ENCODE measurements around the gene YWHAE.
A peak's percentile ranks its signal among the peaks of the same experiment; 100 is the strongest.

The YWHAE gene

GRCh38 chr17:1386265-1386664 lies 13.8 kb downstream of the YWHAE start:
- H3K27me3 ChIP-seq (ENCODE audit: insufficient read depth, low read length): no peaks in the 10 kb centered on the region
- no peaks in the 10 kb centered on the region for H3F3A ChIP-seq (ENCODE audit: insufficient read depth, low read length)
- peaks cover 34% of the 10 kb centered on the region for H3K36me3 ChIP-seq (ENCODE audit: insufficient read depth, low read length)
- no peaks in the 10 kb centered on the region for H3K9me3 ChIP-seq (ENCODE audit: low read length)
- peaks cover 12% of the 10 kb centered on the region; the same call in 1 of the 2 replicates for H4K20me1 ChIP-seq (ENCODE audit: insufficient read depth, low read length)
- H3K9ac ChIP-seq (ENCODE audit: low read length): no peak overlapping the region
- H3K4me3 ChIP-seq (ENCODE audit: low read depth, low read length, poor library complexity, severe bottlenecking): no peak overlapping the region
- TF ChIP-seq CTCF (IDR thresholded peaks at IDR 0.05; ENCODE audit: low read length) (no peak), EZH2 (IDR thresholded peaks at IDR 0.05; ENCODE audit: borderline replicate concordance, low read length) (no peak)
- no peak overlapping the region for H3K4me2 ChIP-seq (ENCODE audit: low read length)
- H2AFZ ChIP-seq (ENCODE audit: low read length): no peak overlapping the region
- no peak overlapping the region for H3K27ac ChIP-seq (ENCODE audit: low read depth, low read length, poor library complexity, severe bottlenecking)
- H3K79me2 ChIP-seq (ENCODE audit: insufficient read depth, low read length): peaks cover 97% of the 10 kb centered on the region
- H3K9me2 ChIP-seq (ENCODE audit: low read depth, low read length): no peaks in the 10 kb centered on the region
- H3K4me1 ChIP-seq (ENCODE audit: insufficient read depth, low read length, severe bottlenecking): peaks cover 50% of the 10 kb centered on the region

GRCh38 chr17:1385861-1386260 lies 14.2 kb downstream of the YWHAE start:
- Histone ChIP-seq H3K9me2 (ENCODE audit: low read depth, low read length) (no peaks in the 10 kb centered on the region), H3K36me3 (ENCODE audit: insufficient read depth, low read length) (peaks cover 34% of the 10 kb centered on the region), H4K20me1 (ENCODE audit: insufficient read depth, low read length) (peaks cover 14% of the 10 kb centered on the region; the same call in 1 of the 2 replicates), H3K4me3 (ENCODE audit: low read depth, low read length, poor library complexity, severe bottlenecking) (no peak overlapping the region), H3K27ac (ENCODE audit: low read depth, low read length, poor library complexity, severe bottlenecking) (peak overlapping the region; percentile 35), H3F3A (ENCODE audit: insufficient read depth, low read length) (no peaks in the 10 kb centered on the region), H2AFZ (ENCODE audit: low read length) (no peak overlapping the region), H3K9me3 (ENCODE audit: low read length) (no peaks in the 10 kb centered on the region), H3K27me3 (ENCODE audit: insufficient read depth, low read length) (no peaks in the 10 kb centered on the region), H3K4me1 (ENCODE audit: insufficient read depth, low read length, severe bottlenecking) (peaks cover 50% of the 10 kb centered on the region), H3K4me2 (ENCODE audit: low read length) (no peak overlapping the region), H3K79me2 (ENCODE audit: insufficient read depth, low read length) (peaks cover 97% of the 10 kb centered on the region), H3K9ac (ENCODE audit: low read length) (no peak overlapping the region)
- no peak for TF ChIP-seq CTCF (IDR thresholded peaks at IDR 0.05; ENCODE audit: low read length)

- TF ChIP-seq EZH2 (IDR thresholded peaks at IDR 0.05; ENCODE audit: borderline replicate concordance, low read length): no peak
- TF ChIP-seq CTCF (IDR thresholded peaks at IDR 0.05; ENCODE audit: low read length): no peak
- Histone ChIP-seq H3K4me3 (ENCODE audit: low read depth, low read length, poor library complexity, severe bottlenecking) (no peak overlapping the region), H3K4me2 (ENCODE audit: low read length) (no peak overlapping the region), H4K20me1 (ENCODE audit: insufficient read depth, low read length) (peaks cover 16% of the 10 kb centered on the region; the same call in 1 of the 2 replicates), H3K4me1 (ENCODE audit: insufficient read depth, low read length, severe bottlenecking) (peaks cover 50% of the 10 kb centered on the region), H3K9me3 (ENCODE audit: low read length) (no peaks in the 10 kb centered on the region), H3F3A (ENCODE audit: insufficient read depth, low read length) (no peaks in the 10 kb centered on the region), H3K79me2 (ENCODE audit: insufficient read depth, low read length) (peaks cover 97% of the 10 kb centered on the region), H3K27ac (ENCODE audit: low read depth, low read length, poor library complexity, severe bottlenecking) (peak overlapping the region; percentile 35), H3K9me2 (ENCODE audit: low read depth, low read length) (no peaks in the 10 kb centered on the region), H2AFZ (ENCODE audit: low read length) (no peak overlapping the region), H3K9ac (ENCODE audit: low read length) (no peak overlapping the region), H3K27me3 (ENCODE audit: insufficient read depth, low read length) (no peaks in the 10 kb centered on the region), H3K36me3 (ENCODE audit: insufficient read depth, low read length) (peaks cover 28% of the 10 kb centered on the region)
These were observed 15.1 kb downstream of the YWHAE start for GRCh38 chr17:1384905-1385435.

Data from OCI-LY1 (cell line).